Glutamatergic neuron (in vitro differentiated cells): Measurements from ENCODE around the gene DNM3. TPM values are rescaled to one million over a fixed set of nuclear protein-coding genes. Genes with fewer than 3 reads are reported as not detected.
"Not testable (repeated sequence)": the region's sequence is repeated elsewhere in the genome, so short reads cannot be mapped to it uniquely, and the experiment has no call there.

Experiments used
- DNase-seq: peaks from one replicate; pipeline ENCODE4 v3.0.0; 2022
- H3K27ac Mint-ChIP-seq: one replicate; pipeline ENCODE4 v1.8.0; 2020; ENCODE audit warnings: mild to moderate bottlenecking, mixed read lengths, inconsistent platforms; ENCODE audit not compliant: unreplicated experiment
- H3K27me3 Mint-ChIP-seq: one replicate; pipeline ENCODE4 v1.8.0; 2020; ENCODE audit warnings: mild to moderate bottlenecking, moderate library complexity, mixed read lengths, inconsistent platforms; ENCODE audit not compliant: unreplicated experiment
- H3K36me3 Mint-ChIP-seq: one replicate; pipeline ENCODE4 v1.8.0; 2020; ENCODE audit warnings: mild to moderate bottlenecking, mixed read lengths, inconsistent platforms; ENCODE audit not compliant: unreplicated experiment
- H3K4me1 Mint-ChIP-seq: one replicate; pipeline ENCODE4 v1.8.0; 2020; ENCODE audit warnings: mild to moderate bottlenecking, low read depth, mixed read lengths, inconsistent platforms; ENCODE audit not compliant: unreplicated experiment
- H3K4me3 Mint-ChIP-seq: one replicate; pipeline ENCODE4 v1.8.0; 2020; ENCODE audit warnings: mild to moderate bottlenecking, mixed read lengths, inconsistent platforms; ENCODE audit not compliant: unreplicated experiment
- H3K9me3 Mint-ChIP-seq: one replicate; pipeline ENCODE4 v1.8.0; 2020; ENCODE audit warnings: mild to moderate bottlenecking, moderate library complexity, mixed read lengths, inconsistent platforms; ENCODE audit not compliant: unreplicated experiment
- total RNA-seq: library from RNA; stranded (reverse); fragmentation: NEBNext Ultra II Directional; extraction: Animal tissue kit (Norgen Biotek cat#: 25700); gene quantifications from one replicate; pipeline ENCODE4 v1.2.1, GENCODE V29; 2021; ENCODE audit not compliant: unreplicated experiment
- TF ChIP-seq, protein P1 (sequence below): fragments of 200-600 bp; sonication (generic); IDR thresholded peaks from one replicate; pipeline ENCODE4 v1.5.0; 2021; ENCODE audit not compliant: partially characterized antibody, unreplicated experiment

Gene DNM3
- total RNA-seq, 1 donor from 2014 or later: 11.4 TPM

DNA sequence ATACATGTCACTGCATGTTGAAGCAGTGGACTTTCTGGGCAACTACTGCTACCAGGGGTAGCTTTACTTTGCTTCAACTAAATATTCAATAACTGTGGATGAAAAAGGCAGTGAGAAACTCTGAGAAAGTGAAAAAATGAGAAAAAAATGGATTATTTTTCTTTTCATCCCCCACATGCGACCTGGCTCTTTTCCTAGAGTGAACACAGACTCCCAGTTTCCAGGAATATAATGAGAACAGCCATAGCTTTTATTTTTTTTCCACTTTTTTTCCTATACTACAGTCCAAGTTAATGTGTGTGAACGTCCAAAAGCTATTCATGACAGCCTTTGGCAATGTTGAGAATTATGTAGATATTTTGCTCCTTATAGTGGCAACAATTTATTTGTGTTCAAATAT is 230.4 kb downstream of the DNM3 start:
- H3K9me3 Mint-ChIP-seq: peaks cover 3% of the 10 kb centered on the region
- H3K4me1 Mint-ChIP-seq: no peaks in the 10 kb centered on the region
- no peaks in the 10 kb centered on the region for H3K36me3 Mint-ChIP-seq
- no peak overlapping the region for H3K4me3 Mint-ChIP-seq
- TF ChIP-seq, protein P1, sequence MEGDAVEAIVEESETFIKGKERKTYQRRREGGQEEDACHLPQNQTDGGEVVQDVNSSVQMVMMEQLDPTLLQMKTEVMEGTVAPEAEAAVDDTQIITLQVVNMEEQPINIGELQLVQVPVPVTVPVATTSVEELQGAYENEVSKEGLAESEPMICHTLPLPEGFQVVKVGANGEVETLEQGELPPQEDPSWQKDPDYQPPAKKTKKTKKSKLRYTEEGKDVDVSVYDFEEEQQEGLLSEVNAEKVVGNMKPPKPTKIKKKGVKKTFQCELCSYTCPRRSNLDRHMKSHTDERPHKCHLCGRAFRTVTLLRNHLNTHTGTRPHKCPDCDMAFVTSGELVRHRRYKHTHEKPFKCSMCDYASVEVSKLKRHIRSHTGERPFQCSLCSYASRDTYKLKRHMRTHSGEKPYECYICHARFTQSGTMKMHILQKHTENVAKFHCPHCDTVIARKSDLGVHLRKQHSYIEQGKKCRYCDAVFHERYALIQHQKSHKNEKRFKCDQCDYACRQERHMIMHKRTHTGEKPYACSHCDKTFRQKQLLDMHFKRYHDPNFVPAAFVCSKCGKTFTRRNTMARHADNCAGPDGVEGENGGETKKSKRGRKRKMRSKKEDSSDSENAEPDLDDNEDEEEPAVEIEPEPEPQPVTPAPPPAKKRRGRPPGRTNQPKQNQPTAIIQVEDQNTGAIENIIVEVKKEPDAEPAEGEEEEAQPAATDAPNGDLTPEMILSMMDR: no peak
- DNase-seq: no peak
- no peak overlapping the region for H3K27ac Mint-ChIP-seq
- peaks cover 2% of the 10 kb centered on the region for H3K27me3 Mint-ChIP-seq

DNA sequence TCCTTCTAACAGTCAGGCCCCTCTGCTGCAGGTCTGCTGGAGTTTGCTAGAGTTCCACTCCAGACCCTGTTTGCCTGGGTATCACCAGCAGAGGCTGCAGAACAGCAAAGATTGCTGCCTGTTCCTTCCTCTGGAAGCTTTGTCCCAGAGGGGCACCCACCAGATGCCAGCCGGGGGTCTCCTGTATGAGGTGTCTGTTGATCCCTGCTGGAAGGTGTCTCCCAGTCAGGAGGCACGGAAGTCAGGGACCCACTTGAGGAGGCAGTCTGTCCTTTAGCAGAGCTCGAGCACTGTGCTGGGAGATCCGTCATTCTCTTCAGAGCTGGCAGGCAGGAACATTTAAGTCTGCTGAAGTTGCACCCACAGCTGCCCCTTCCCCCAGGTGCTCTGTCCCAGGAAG is 238.6 kb downstream of the DNM3 start:
- H3K4me1 Mint-ChIP-seq, DNase-seq, H3K4me3 Mint-ChIP-seq, H3K9me3 Mint-ChIP-seq, H3K27me3 Mint-ChIP-seq, H3K36me3 Mint-ChIP-seq, H3K27ac Mint-ChIP-seq: not testable (repeated sequence)

DNA sequence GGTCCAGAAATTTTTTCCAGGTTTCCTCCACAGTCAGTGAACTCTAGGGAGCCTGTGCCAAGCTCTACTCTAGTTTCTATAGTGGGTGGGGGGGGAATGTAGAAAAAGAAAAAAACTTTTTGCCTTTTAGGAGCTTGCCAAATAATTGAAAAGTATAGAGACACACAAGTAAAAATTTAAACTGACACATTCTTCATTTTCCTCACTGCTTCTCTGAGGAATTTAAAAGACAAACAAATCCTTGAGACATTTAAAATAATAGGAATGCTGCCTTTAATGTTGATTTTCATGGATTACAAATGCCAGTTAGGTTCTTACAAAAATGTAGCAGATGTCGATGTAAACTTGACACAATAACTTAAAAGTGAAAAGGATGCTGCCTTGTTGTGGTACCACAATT is 241.9 kb downstream of the DNM3 start:
- Mint-ChIP-seq H3K4me1 (no peaks in the 10 kb centered on the region), H3K27me3 (no peaks in the 10 kb centered on the region), H3K4me3 (no peak overlapping the region), H3K9me3 (peaks cover 1% of the 10 kb centered on the region), H3K36me3 (no peaks in the 10 kb centered on the region), H3K27ac (no peak overlapping the region)
- no peak for DNase-seq
- TF ChIP-seq, protein P1: no peak

DNA sequence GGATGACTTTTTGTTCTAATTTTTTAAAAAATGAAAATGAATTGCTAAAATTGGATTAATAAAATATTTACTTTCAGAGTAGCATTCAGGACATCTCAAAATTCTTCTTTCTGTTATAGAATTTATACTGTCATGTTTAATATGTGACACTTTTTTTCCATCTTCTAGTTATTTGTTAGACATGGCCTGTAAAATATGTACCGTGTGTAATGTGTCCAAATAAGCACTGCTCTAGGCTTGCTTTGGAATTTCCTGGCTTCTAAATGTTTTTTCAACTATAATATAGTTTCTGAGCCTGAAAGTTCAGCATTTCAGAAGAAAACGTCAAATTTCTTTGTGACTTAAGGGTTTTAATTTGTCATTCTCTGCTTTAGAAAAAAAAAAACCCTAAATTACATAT is 243.6 kb downstream of the DNM3 start:
- no peak overlapping the region for H3K4me3 Mint-ChIP-seq
- DNase-seq: no peak
- no peaks in the 10 kb centered on the region for H3K9me3 Mint-ChIP-seq
- H3K27ac Mint-ChIP-seq: no peak overlapping the region
- TF ChIP-seq, protein P1: no peak
- no peaks in the 10 kb centered on the region for H3K36me3 Mint-ChIP-seq
- no peaks in the 10 kb centered on the region for H3K4me1 Mint-ChIP-seq
- H3K27me3 Mint-ChIP-seq: no peaks in the 10 kb centered on the region

DNA sequence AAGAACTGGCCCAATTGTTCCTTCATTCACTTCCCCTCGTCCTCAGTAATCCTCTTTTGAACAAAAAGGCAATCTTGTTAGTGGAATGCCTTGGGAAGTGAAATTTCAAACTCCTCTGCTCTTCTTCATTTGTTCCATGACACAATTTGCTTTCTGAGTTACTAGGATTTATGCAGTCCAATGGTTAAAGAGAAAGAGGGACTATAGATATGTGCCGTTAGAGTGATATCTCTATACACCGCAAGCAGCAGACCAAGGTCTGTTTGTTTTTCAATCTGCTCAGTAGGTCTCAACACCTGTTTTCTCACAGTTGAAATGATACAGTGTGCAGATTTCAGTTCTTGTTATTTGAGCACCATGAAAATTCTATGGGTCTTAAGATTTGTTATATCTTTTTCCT is 244.0 kb downstream of the DNM3 start:
- no peak overlapping the region for H3K27ac Mint-ChIP-seq
- H3K9me3 Mint-ChIP-seq: no peaks in the 10 kb centered on the region
- no peak for DNase-seq

More for the DNA sequence above, 244.0 kb downstream of the DNM3 start:
- H3K36me3 Mint-ChIP-seq: no peaks in the 10 kb centered on the region
- H3K4me1 Mint-ChIP-seq: no peaks in the 10 kb centered on the region
- H3K27me3 Mint-ChIP-seq: no peaks in the 10 kb centered on the region
- H3K4me3 Mint-ChIP-seq: no peak overlapping the region
- TF ChIP-seq, protein P1: no peak
